Measurements from ENCODE around the gene LDAF1. TPM values are rescaled to one million over a fixed set of nuclear protein-coding genes. Genes with fewer than 3 reads are reported as not detected.

LDAF1 gene
- total and polyA plus RNA-seq, 2 of the 8 experiments (the other 6 are each of a cell fraction or from before 2014, with no cell fraction given) = 32.4 to 34.2 TPM

- Histone ChIP-seq H4K20me1 (replicated peaks in 1 of 2; ENCODE audit: control insufficient read depth in 1 of 2, insufficient read depth in 2 of 2, low read length in 2 of 2) (peaks cover 0 to 2% of the 10 kb centered on the region in 2 experiments), H3K9ac (replicated peaks in 1 of 4; ENCODE audit: extremely low read depth in 1 of 4, low read depth in 3 of 4, low read length in 3 of 4) (no peak overlapping the region), H4K91ac (replicated peaks; ENCODE audit: insufficient read length, low read length) (no peak overlapping the region), H3K36me3 (ENCODE audit: control insufficient read depth in 2 of 4, insufficient read depth in 4 of 4, low read length in 3 of 4) (peaks cover 8 to 48% (median 28%) of the 10 kb centered on the region in 4 experiments), H2AK5ac (ENCODE audit: low read depth, low read length) (no peak overlapping the region), H2BK12ac (ENCODE audit: low read depth, low read length) (no peak overlapping the region), H3K23me2 (ENCODE audit: low read depth, low read length) (peaks cover 11% of the 10 kb centered on the region), H3K14ac (ENCODE audit: insufficient read length) (no peak overlapping the region), H3K4me2 (ENCODE audit: insufficient read depth in 1 of 2, low read depth in 2 of 2, low read length in 2 of 2) (no peak overlapping the region), H3K27me3 (replicated peaks in 1 of 4; ENCODE audit: control insufficient read depth in 3 of 4, extremely low read depth in 1 of 4, insufficient read depth in 3 of 4, low read length in 3 of 4) (peaks cover 0 to 7% (median 1%) of the 10 kb centered on the region in 4 experiments; a peak in 3 of 7 replicates), H2BK15ac (ENCODE audit: low read length) (no peak overlapping the region), H2BK5ac (ENCODE audit: low read depth, low read length) (no peak overlapping the region), H3K4ac (replicated peaks; ENCODE audit: insufficient read length, low read depth, low read length) (no peak overlapping the region), H3K4me1 (replicated peaks in 1 of 4; ENCODE audit: control insufficient read depth in 3 of 4, insufficient read depth in 4 of 4, low read length in 3 of 4) (peaks cover 0 to 10% (median 5%) of the 10 kb centered on the region in 4 experiments; a peak in 4 of 7 replicates), H3K23ac (ENCODE audit: insufficient read length) (no peak overlapping the region), H3K9me3 (ENCODE audit: insufficient read depth in 2 of 2, low read depth in 1 of 2, low read length in 1 of 2) (no peaks in the 10 kb centered on the region), H3K79me2 (ENCODE audit: control insufficient read depth in 1 of 2, insufficient read depth in 2 of 2, low read length in 2 of 2) (peaks cover 0 to 22% of the 10 kb centered on the region in 2 experiments; a peak in 2 of 4 replicates), H4K8ac (ENCODE audit: extremely low read depth, insufficient read depth, low read length) (no peak overlapping the region), H4K5ac (ENCODE audit: insufficient read length, low read depth, low read length) (no peak overlapping the region), H2AFZ (ENCODE audit: low read length) (no peak overlapping the region), H3K79me1 (ENCODE audit: low read depth, low read length) (peaks cover 2% of the 10 kb centered on the region; the same call in 1 of the 2 replicates), H2BK120ac (replicated peaks; ENCODE audit: low read depth, low read length) (no peak overlapping the region), H3K27ac (ENCODE audit: low read depth, low read length) (no peak overlapping the region), H2BK20ac (ENCODE audit: low read length) (no peak overlapping the region), H3K56ac (replicated peaks; ENCODE audit: insufficient read length, low read depth, low read length) (no peak overlapping the region), H3K18ac (ENCODE audit: extremely low read depth, low read length) (no peak overlapping the region), H3K4me3 (ENCODE audit: extremely low read depth in 1 of 4, insufficient read depth in 2 of 4, low read depth in 3 of 4, low read length in 4 of 4) (no peak overlapping the region)
- ChIA-PET POLR2A (ENCODE audit: partially characterized antibody) (interaction anchor here (0.9 to 1.2 kb wide), 2 partner anchors 8 to 11 kb away, joined by 3 to 5 read pairs; no protein-coding TSS in a partner anchor), CTCF (ENCODE audit: partially characterized antibody) (interaction anchor here (5.8 kb wide), 1 partner anchor 140 kb away, joined by 42 read pairs; no protein-coding TSS in a partner anchor)
- FAIRE-seq (no peak), DNase-seq (ENCODE audit: low read depth in 1 of 2, low spot score in 2 of 2) (no peak)
- 91% methylated on average over 2 of the region's 2 CpGs; no CpG with 5 or more reads in 1 of the 2 experiments for WGBS, 2 experiments (ENCODE audit: extremely low coverage in 1 of 2, insufficient coverage in 1 of 2, insufficient read length in 1 of 2, insufficient replicate concordance in 2 of 2, low coverage in 1 of 2, low lambda C conversion rate in 2 of 2, missing lambda C conversion rate in 1 of 2)
- TF ChIP-seq RFX5 (IDR thresholded peaks at IDR 0.05; ENCODE audit: borderline replicate concordance, low read depth, low read length) = no peak
- TF ChIP-seq E2F6 (IDR thresholded peaks at IDR 0.05) = no peak
- TF ChIP-seq MAFK (IDR thresholded peaks at IDR 0.05; ENCODE audit: low read depth, low read length) = no peak
- TF ChIP-seq POU5F1 (IDR thresholded peaks at IDR 0.05; ENCODE audit: low read depth, low read length) = no peak
- no peak for TF ChIP-seq CREB1 (IDR thresholded peaks at IDR 0.05)
These were observed 2.7 kb downstream of the LDAF1 start for GRCh38 chr16:21161211-21161610.

Data from H1 (cell line).